Measurements from ENCODE around the gene SLC34A3. TPM values are rescaled to one million over a fixed set of nuclear protein-coding genes. Genes with fewer than 3 reads are reported as not detected.
"Not testable (repeated sequence)": the region's sequence is repeated elsewhere in the genome, so short reads cannot be mapped to it uniquely, and the experiment has no call there.

Gene SLC34A3
- total RNA-seq, 1 donor from 2014 or later: 0.49 TPM

- no peak for DNase-seq (ENCODE audit: low spot score)
Measured at GRCh38 chr9:137255448-137256114, 24.9 kb downstream of the SLC34A3 start.

DNA sequence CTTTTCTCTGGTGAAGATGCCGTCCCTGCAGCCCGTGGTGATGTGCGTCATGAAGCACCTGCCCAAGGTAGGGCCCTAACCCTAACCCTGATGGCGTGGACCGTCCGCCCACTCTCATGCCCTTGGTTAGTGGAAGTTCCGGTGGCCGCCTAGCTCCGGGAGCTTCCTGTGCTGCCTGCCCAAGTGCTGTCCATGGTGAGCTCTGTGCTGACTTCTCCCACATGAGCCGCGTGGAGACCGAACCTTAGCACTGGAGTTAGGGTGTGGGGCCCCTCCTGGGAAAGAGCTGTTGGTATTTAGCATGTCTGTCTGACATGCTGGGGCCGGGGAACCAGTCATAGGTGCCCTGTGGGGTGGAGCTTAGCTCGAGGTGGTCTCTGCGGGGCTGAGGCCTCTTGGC is 25.7 kb downstream of the SLC34A3 start:
- no peak for DNase-seq (ENCODE audit: low spot score)

GRCh38 chr9:137256856-137257255 is 26.2 kb downstream of the SLC34A3 start:
- DNase-seq (ENCODE audit: low spot score): no peak

- not testable (repeated sequence) for DNase-seq (ENCODE audit: low spot score)
Measured at GRCh38 chr9:137262173-137262908, 31.6 kb downstream of the SLC34A3 start.

DNA sequence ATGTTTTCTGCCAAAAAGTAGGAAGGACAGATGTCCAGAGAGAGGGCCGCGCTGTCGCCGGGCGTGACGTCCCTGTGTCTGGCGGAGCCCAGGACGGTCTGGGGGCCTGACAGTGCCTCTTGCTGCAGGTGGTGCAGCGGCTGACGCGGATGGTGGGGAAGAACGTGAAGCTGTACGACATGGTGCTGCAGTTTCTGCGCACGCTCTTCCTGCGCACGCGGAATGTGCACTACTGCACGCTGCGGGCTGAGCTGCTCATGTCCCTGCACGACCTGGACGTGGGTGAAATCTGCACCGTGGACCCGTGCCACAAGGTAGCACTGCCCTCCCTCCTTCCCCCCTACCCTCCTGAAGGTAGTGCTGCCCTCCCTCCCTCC is 32.2 kb downstream of the SLC34A3 start:
- no peak for DNase-seq (ENCODE audit: low spot score)

GRCh38 chr9:137263506-137263905 is 32.8 kb downstream of the SLC34A3 start:
- DNase-seq (ENCODE audit: low spot score): no peak

DNA sequence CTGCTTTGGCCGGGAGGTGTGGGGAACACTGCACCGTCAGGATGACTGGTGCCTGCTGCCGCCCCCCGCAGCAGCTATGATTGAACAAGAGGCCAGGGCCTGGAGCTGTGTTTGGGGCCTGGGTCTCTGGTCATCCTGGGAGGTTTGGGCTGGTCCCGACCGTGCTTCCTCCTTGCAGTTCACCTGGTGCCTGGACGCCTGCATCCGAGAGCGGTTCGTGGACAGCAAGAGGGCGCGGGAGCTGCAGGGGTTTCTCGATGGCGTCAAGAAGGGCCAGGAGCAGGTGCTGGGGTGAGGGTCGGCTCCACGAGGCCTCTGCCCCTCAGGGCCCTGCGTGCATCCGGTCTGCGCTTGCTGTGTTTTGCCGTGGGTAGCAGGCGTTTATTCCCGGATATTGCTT is 33.4 kb downstream of the SLC34A3 start:
- no peak for DNase-seq (ENCODE audit: low spot score)

DNA sequence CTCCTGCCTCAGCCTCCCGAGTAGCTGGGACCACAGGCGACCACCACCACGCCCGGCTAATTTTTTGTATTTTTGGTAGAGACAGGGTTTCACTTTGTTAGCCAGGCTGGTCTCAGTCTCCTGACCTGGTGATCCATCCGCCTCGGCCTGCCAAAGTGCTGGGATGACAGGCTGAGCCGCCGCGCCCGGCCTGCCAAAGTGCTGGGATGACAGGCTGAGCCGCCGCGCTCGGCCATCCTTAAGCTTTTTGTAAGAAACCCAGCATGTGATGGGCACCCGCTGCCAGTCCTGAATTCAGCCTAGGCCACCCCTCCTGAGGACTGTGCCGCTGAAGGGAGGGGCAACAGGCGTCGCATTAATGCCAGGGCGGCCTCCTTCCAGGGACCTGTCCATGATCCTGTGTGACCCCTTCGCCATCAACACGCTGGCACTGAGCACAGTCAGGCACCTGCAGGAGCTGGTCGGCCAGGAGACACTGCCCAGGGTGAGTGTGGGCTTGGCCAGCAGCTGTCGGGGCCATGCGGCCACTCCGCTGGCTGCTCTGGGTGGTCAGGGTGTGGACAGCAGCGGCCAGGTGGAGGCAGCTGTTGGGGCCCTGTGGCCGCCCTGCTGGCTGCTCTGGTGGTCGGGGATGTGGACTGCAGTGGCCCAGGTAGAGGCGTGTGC is 34.9 kb downstream of the SLC34A3 start:
- no peak for DNase-seq (ENCODE audit: low spot score)

DNA sequence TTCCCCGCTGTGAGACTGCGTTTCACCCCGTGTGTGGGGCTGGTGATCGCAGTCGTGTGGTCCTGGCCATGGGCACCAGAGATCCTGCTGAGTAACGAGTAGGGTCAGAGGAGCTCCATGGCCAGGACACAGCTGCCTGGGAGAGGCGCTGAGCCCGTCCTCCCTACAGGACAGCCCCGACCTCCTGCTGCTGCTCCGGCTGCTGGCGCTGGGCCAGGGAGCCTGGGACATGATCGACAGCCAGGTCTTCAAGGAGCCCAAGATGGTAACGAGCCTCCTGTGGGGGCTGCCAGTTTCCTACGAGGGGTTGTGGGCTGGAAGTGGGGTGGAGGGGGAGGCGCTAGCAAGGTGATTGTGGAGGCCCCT is 35.4 kb downstream of the SLC34A3 start:
- DNase-seq (ENCODE audit: low spot score): no peak

GRCh38 chr9:137266585-137267453 is 36.1 kb downstream of the SLC34A3 start:
- no peak for DNase-seq (ENCODE audit: low spot score)

DNA sequence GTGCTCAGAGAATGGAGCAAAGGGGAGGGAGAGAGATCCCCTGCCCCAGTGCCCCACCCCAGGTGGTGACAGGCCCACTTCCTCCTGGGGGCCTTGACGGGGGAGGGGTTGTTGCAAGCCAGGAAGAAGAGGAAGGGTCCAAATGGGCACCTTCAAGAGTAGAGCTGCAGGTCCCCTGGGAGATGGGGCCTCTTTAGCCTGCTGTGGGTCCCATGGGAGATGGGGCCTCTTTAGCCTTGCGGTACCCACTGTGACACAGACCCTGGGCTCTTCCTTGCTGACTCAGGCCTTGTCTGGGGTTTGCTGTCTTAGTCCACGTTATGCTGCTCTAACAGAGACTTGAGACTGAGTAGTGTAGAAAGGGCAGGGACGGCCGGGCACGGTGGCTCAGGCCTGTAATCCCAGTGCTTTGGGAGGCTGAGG is 37.2 kb downstream of the SLC34A3 start:
- no peak for DNase-seq (ENCODE audit: low spot score)

GRCh38 chr9:137268538-137269201 is 38.0 kb downstream of the SLC34A3 start:
- DNase-seq (ENCODE audit: low spot score): no peak

- peak; percentile 68 for DNase-seq (ENCODE audit: low spot score)
Measured at GRCh38 chr9:137269231-137269772, 38.6 kb downstream of the SLC34A3 start.

DNA sequence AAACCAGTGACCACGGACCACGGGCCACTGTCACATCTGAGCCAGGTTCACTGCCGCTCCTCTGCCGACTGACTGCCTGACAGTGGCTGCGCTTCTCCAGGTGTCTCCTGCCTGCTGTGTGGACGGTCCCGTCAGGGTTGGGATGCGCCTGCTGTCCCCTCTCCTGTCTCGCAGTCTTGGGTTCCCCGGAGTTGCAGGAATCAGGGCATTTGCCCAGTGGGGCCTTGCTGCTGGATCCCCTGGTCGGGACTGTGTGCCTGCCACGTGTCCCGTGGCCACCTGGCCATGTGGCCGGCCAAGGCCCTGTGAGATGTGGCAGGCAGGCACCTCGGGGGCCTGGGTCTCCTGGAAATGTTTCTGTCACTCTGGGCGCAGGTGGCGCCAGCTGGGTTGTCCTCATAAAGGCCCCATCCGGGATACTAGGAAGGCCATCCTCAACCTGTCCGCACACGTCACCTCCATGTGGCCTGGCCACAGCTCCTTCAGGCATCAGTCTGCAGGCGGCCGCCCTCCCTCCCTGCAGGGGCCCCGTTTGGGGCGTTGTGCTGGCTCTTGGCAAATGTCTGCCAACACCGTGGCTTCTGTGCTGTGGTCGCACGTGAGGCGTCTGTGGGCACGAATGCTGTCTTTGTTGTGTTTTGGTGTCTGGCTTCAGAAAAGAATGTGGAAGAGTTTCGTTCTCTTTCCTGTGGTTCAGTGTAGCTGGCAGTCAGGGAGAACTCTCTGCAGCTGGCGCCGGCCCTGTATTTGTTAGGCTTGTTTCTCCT is 40.4 kb downstream of the SLC34A3 start:
- DNase-seq (ENCODE audit: low spot score): no peak

- DNase-seq (ENCODE audit: low spot score): no peak
Measured at GRCh38 chr9:137271696-137272076, 41.0 kb downstream of the SLC34A3 start.

DNA sequence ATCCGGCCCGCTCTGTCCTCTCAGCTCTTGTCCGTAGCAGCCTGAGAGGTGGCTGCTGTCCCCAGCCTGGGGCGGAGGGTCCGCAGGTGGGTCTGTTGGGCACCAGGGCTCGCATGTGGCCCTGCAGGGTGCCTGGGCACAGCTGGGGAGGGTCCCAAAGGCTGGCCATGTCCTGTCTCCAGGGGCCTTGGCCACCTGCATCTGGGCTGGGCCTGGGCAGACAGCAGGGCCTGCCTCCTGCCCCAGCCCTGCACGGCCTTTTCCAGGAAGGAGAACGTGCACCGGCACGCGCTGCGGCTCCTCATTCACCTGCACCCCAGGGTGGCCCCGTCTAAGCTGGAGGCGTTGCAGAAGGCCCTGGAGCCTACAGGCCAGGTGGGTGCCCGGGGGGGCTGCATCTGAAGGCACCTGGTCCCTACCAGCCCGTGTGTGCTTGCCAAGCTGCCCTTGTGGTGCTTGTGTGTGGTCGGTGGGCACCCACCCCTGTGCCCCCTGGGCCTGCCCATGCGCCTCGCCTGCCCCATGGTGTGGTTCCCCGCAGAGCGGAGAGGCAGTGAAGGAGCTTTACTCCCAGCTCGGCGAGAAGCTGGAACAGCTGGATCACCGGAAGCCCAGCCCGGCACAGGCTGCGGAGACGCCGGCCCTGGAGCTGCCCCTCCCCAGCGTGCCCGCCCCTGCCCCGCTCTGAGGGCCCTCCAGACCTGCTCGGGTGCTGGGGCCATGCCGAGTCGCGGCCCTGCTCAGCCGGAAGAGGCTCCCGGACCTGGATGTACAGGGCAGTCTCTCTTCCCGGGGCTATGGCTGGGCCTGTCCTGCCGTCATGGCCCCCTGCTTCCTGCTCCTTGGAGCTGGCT is 41.8 kb downstream of the SLC34A3 start:
- DNase-seq (ENCODE audit: low spot score): no peak

DNA sequence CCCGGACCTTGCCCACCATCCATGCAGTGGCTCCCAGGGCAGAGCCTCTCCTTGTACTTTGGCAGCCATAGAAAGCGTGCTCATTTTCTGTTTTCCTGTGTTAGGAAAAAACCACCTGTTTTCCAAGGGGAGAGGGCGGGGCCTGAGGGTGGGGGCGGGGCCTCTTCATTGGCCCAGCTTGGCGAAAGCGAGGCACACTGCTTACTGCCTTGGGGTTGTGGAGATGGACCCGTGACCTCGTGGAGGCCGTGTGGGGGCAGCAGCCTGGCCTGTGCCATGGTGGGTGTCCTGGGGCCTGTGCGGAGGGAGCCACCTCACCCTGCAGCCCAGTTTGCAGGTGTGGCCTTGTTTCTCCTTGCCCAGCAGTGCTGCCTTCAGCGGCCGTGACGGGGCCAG is 42.4 kb downstream of the SLC34A3 start:
- DNase-seq (ENCODE audit: low spot score): no peak

DNA sequence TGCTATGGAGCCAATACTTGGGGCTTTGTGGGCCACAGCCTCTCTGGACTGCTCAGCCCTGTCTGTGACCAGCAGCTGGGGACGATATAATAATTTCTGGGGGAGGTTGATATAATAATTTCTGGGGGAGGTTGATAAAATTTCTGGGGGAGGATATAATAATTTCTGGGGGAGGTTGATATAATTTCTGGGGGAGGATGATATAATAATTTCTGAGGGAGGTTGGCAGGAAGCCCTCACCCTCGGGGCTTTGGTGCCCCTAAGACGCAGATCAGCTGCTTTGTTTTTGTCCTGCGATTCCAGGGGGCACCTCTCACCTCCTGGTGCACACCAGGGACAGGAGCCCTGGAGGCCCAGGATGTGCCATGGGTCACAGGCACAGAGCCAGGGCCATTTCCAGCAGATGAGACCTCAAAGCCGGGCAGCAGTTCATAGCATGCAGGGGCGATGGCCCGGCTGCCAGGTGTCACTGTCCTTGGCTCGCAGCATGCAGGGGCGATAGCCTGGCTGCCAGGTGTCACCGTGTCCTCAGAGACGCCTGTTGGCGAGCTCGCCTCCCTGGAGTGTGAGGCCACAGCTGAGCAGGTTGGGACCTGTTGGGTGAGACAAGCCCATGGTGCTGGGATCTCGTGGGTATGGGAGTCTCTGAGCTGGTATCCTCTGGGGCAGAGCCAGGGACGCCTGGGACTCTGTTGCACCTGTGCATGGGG is 43.1 kb downstream of the SLC34A3 start:
- no peak for DNase-seq (ENCODE audit: low spot score)

GRCh38 chr9:137275203-137275587 is 44.5 kb downstream of the SLC34A3 start:
- DNase-seq (ENCODE audit: low spot score): no peak
